OCI-M2 (cell line): Measurements from ENCODE around the gene SLC37A1.

Source experiments
- DNase-seq: peaks from one replicate; lab custom pipeline; 2025; ENCODE audit not compliant: unreplicated experiment; lab: John Stamatoyannopoulos, UW

SLC37A1 gene

GRCh38 chr21:42525676-42526378 lies 12.2 kb downstream of the SLC37A1 start:
- DNase-seq = no peak

DNA sequence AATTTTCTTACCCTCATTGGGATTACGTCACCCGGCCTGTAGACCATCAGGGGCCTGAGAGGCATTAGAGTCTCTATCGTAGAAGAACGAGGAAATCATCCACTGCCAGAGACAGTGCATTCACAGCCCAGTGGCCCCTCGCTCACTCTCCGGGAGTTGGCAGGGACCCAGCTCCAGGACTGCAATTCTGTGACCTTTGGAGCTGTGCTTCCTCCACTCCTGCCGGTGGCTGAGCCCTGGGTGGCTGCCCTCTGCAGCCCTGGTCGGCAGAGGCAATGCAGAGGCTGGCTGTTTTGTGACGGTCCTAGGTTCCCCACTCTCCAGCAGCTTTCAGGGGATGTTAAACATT lies 12.7 kb downstream of the SLC37A1 start:
- DNase-seq = no peak

GRCh38 chr21:42527127-42527488 lies 13.5 kb downstream of the SLC37A1 start:
- no peak for DNase-seq

DNA sequence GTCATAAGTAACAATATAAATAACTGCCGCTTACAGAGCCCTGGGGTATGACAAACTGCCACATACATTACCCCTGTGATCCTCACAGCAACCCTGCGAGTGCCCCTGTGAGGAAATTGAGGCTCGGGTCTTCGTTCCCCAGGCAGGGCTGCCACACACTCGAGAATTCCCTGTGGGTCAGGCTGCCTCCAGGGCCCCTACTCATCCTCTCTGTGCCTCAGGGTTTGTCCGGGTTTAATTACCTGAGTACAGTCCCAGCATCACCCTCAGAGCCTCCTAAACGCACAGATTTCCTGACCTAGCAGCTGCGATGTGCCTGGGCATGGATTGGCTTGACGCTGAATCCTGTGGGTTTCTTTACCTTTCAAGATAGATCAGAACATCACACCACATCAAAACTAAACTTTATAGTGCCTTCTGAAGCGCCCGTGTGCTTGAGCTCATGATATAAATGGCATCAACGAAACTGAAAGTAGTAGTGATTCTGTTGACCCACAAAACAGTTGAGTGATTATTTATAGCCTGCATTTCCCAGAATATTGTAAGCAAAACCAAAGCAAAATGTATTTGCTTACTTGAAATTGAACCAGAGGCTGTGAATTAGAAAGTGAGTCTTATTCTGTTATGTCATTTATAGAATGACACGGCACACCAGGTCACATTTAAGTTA lies 14.0 kb downstream of the SLC37A1 start:
- no peak for DNase-seq

DNA sequence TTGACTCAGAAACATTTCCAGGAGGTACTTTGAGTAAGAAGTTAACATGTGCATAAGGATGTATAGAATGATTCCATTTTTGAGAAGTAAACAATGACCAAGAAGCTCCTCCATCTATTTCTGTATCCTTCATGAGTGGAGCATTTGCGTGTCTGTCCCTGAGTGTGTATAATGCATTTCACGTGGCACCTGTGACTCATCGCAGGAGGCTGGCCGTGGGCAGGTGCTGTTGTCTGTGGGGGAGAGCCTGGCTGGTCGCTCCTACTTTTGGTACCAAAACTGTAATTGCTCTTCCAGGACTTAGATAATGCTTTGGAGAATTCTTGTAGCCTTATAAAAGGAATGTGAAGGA lies 16.5 kb downstream of the SLC37A1 start:
- no peak for DNase-seq

GRCh38 chr21:42531771-42532170 lies 18.1 kb downstream of the SLC37A1 start:
- DNase-seq = no peak

GRCh38 chr21:42532466-42533181 lies 19.0 kb downstream of the SLC37A1 start:
- DNase-seq = no peak

DNA sequence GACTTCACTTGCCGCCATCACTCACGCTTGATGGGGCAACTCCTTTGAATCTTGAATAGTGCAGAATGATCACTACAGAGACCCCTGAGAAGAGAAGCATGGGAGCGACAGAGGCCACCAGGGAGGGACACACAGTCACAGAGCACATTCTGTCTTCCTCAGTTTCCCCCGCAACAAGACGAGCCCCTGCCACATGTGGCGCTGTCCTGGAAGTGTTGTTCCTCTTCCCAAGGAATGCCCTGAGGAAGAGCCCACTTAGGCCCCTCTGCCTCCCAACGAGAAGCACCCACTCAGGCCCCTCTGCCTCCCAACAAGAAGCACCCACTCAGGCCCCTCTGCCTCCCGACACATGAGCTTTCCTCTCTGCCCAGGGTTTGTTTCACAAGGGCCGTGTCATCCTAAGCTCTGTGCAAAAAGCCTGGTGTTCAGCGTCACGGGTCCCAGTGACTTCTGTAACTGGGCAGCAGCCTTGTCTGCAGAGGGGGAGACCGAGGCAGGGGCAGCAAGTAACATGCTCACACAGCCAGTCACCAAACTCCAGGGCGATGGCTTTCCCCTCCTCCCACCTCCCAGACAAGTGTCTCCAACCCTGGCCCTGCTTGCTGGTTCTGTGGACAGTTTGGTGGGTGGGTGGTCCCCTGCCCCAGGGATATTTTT lies 19.8 kb downstream of the SLC37A1 start:
- no peak for DNase-seq

- no peak for DNase-seq
Observed at GRCh38 chr21:42533963-42534355, 20.3 kb downstream of the SLC37A1 start.

DNA sequence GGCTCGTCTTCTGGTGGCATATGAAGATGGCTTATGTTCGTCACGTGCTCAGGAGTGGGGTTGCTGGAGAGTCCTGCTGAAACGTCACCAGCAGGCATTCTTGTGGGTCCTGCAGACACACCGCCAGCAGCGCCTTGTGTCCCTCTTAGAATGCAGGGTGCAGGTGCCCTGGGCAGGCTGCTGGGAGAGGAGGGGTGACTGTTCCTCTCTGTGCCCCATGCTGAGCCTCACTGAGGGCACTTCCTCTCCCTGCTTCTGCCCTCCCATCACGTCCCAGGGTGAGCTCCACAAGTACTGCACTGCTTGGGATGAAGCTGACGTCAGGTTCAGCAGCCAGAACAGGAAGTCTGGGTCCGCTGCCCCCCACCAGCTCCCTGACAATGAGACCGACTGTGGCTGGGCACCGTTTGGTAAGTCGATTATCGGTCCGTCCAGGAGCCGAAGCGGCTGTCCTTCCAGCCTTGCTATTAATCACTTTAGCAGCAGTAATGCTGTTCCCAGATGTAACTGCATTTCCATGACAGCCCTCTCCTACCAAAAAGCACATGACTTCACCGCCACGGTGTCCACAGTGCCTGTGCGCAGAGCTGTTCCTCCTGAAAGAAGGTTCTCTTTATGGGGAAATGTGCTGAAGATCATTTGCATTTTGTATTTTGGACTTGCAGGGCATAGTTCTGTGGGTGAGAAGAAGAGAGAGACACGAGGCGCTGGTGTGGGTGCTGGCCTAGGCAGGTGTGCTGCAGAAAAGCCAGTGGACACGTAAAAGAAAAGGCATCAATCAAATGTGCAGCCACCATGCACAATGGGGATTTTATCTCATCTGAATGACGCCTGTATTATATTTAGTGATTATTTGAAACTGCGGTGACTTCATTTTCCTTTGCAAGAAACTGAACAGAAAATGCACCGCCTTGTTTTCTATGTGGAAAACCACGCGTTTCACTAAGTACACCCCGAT lies 21.0 kb downstream of the SLC37A1 start:
- DNase-seq = no peak

GRCh38 chr21:42535602-42536171 lies 22.0 kb downstream of the SLC37A1 start:
- no peak for DNase-seq

DNA sequence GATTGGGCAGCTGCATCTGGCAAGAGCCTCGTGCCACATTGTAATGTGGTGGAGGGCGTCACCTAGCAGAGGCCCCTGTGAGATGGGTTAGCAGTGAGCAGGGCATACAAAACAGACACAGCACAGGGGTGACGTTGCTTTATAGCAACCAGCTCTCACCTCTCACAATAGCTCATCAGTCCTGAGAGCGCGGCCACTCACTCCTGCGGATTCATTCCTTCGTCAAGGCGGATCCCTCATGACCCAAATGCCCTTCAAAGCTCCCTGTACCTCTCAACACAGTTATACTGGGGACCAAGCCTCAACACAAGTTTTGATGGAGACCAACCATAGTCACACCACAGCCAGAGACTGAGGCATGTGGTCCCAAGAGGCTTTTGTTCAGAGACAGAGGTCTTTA lies 22.9 kb downstream of the SLC37A1 start:
- no peak for DNase-seq

DNA sequence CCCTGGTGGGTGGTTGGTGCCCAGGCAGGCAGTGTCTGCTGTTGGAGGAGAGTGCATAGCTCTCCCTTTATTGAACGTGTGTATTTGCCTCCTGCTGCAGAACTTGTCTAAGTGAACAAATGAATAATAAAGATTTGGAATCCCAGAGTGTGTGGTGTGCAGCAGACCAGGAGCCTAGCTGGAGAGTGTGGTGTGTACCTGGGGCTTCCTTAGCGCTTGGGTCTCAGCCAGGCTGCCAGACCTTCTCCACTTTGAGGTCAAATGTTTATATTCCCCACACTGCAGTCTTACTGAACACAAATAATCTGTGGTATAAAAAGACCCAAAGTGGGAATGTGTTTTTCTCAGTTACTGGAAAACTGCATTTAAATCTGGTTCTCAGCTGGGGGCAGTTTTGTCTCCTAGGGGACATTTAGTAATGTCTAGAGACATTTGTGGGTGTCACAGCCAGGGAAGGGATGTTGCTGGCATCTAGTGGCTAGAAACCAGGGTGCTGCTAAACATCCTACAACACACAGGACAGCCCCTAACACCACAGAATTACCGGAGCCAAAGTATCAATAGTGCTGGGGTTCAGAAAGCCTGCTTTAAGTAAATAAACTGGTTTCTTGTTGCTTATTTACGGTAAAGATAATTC lies 23.6 kb downstream of the SLC37A1 start:
- no peak for DNase-seq

DNA sequence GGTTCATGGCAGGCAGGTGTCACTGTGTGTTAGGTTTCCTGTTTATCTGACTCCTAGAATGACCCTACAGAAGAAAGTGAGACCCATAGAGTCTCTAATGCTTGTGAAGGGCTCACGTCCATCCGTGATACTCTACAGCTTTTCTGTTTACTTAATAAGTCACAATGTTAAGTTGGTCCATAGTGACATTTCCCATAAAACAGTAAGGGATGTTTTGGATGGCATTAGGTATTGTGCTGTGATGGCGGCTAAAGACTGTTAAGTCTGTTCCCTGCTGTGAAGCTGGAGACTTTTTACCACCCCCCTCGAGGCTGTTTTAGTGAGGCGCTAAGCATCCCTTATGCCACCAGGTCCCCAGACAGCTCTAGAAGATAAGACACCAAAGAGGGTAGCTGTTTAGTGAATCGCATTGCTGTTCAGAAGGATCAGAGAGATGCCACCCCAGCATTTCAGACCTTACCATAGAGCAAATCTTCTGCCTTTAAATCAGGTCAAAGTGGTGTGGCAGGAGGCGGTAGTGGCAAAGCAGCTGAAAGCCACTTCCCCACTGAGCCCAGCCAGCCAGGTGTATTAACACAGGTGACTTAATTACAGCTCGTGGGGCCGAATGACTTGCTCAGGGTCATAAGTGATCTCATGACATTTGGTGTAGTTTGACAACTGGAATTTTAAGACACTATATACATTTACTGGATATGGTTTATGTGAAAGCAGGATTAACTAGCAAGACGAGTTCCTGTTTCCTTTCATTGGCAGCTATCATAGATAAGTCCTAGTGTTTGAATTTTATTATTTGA lies 25.0 kb downstream of the SLC37A1 start:
- DNase-seq = no peak

GRCh38 chr21:42539342-42539741 lies 25.7 kb downstream of the SLC37A1 start:
- no peak for DNase-seq

- DNase-seq = no peak
Observed at GRCh38 chr21:42539931-42540343, 26.3 kb downstream of the SLC37A1 start.

- DNase-seq = no peak
Observed at GRCh38 chr21:42540396-42540795, 26.7 kb downstream of the SLC37A1 start.

DNA sequence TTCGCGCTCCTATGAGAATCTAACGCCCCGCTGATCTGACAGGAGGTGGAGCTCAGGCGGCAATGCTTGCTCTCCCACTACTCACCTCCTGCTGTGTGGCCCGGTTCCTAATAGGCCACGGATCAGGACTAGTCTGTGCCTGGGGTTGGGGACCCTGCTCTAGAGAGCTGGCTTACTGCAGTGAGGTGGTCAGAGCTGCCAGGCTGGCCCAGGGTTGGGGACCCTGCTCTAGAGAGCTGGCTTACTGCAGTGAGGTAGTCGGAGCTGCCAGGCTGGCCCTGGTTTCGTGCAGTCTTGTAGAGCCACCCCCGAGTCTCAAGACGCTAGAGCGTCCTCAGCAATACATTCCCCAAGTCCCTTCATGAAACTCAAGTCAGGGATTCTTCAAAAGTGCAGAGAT lies 27.5 kb downstream of the SLC37A1 start:
- DNase-seq = no peak

- DNase-seq = no peak
Observed at GRCh38 chr21:42541618-42542017, 28.0 kb downstream of the SLC37A1 start.
